Measurements from ENCODE around the gene LRCH1.

GRCh38 chr13:46648166-46648607, 95.2 kb downstream of the LRCH1 start:
- TF ChIP-seq, protein P1, sequence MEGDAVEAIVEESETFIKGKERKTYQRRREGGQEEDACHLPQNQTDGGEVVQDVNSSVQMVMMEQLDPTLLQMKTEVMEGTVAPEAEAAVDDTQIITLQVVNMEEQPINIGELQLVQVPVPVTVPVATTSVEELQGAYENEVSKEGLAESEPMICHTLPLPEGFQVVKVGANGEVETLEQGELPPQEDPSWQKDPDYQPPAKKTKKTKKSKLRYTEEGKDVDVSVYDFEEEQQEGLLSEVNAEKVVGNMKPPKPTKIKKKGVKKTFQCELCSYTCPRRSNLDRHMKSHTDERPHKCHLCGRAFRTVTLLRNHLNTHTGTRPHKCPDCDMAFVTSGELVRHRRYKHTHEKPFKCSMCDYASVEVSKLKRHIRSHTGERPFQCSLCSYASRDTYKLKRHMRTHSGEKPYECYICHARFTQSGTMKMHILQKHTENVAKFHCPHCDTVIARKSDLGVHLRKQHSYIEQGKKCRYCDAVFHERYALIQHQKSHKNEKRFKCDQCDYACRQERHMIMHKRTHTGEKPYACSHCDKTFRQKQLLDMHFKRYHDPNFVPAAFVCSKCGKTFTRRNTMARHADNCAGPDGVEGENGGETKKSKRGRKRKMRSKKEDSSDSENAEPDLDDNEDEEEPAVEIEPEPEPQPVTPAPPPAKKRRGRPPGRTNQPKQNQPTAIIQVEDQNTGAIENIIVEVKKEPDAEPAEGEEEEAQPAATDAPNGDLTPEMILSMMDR (IDR thresholded peaks at IDR 0.05): no peak
- no peak for TF ChIP-seq POLR2A (IDR thresholded peaks at IDR 0.05)
- TF ChIP-seq EP300 (IDR thresholded peaks at IDR 0.05; ENCODE audit: low read depth): no peak

Measured in transverse colon (tissue), 3 donors.